Urinary bladder (tissue), 2 donors: Measurements from ENCODE around the gene CARD18. TPM values are rescaled to one million over a fixed set of nuclear protein-coding genes. Genes with fewer than 3 reads are reported as not detected.

Experiments used
- polyA plus RNA-seq: library from polyadenylated mRNA; stranded (reverse); fragments of 200-250 nt; gene quantifications from one replicate; pipeline ENCODE4 v1.2.3, GENCODE V29; 2013
- total RNA-seq: library from RNA; depleted of rRNA; stranded (reverse); fragments of >200 nt; gene quantifications from one replicate; pipeline ENCODE4 v1.2.3, GENCODE V29; 2014
- donor health status: healthy.

The CARD18 gene
- total and polyA plus RNA-seq, 2 donors, result not detected

Other genes starting within 250 kb of the CARD18 start
- 1.1 TPM for gene CASP12, start 241.3 kb downstream of the CARD18 start, total RNA-seq
- gene CASP12, start 241.3 kb downstream of the CARD18 start, polyA plus RNA-seq, result 0.95 TPM
- gene CASP4, start 171.2 kb downstream of the CARD18 start, total RNA-seq, result 83.9 TPM
- 39.1 TPM for gene CASP4, start 171.2 kb downstream of the CARD18 start, polyA plus RNA-seq
- 0.74 TPM for gene CASP5, start 116.6 kb downstream of the CARD18 start, total RNA-seq
- gene CASP5, start 116.6 kb downstream of the CARD18 start, polyA plus RNA-seq, result 0.32 TPM
- 17.8 TPM for gene CASP1, start 104.6 kb downstream of the CARD18 start, total RNA-seq
- 25.1 TPM for gene CASP1, start 104.6 kb downstream of the CARD18 start, polyA plus RNA-seq
- 16.2 TPM for gene CARD16, start 94.4 kb downstream of the CARD18 start, total RNA-seq
- 19.7 TPM for gene CARD16, start 94.4 kb downstream of the CARD18 start, polyA plus RNA-seq